Neural cell (in vitro differentiated cells): ENCODE data around the gene RBM20.

Source experiments
- CTCF ChIP-seq: fragments of 450-650 bp; IDR thresholded peaks from 2 replicates; pipeline ENCODE4 v1.5.1; 2014; ENCODE audit warnings: antibody characterized with exemption, mild to moderate bottlenecking, moderate library complexity; ENCODE audit not compliant: poor library complexity, severe bottlenecking
- POLR2AphosphoS5 ChIP-seq: IDR thresholded peaks from 2 replicates; pipeline ENCODE4 v1.6.1; 2012
- REST ChIP-seq: IDR thresholded peaks from 2 replicates; pipeline ENCODE4 v1.6.1; 2012; ENCODE audit warnings: borderline replicate concordance
- TAF1 ChIP-seq: IDR thresholded peaks from 2 replicates; pipeline ENCODE4 v1.6.1; 2012; ENCODE audit warnings: low read depth

- TF ChIP-seq TAF1: no peak
- TF ChIP-seq CTCF: no peak
- no peak for TF ChIP-seq POLR2AphosphoS5
- TF ChIP-seq REST: no peak
Measured at GRCh38 chr10:110664483-110665420, 20.6 kb downstream of the RBM20 start.
